ENCODE results near the gene GABARAP. TPM values are rescaled to one million over a fixed set of nuclear protein-coding genes. Genes with fewer than 3 reads are reported as not detected.

Gene GABARAP
- 129 and 140 TPM in 2 replicates for total RNA-seq (2022)
- percentile 62 among the genes with signal in this experiment for Bru-seq, nascent RNA
- BruChase-seq, experiment 1, labeled RNA remaining after a 2-hour chase: percentile 67 among the genes with signal in this experiment
- BruChase-seq, experiment 2, labeled RNA remaining after a 6-hour chase: percentile 85 among the genes with signal in this experiment
- long read RNA-seq, transcript GABARAP-201 (4 exons, 1,634 nt): major isoform, 119 of 130 reads
- long read RNA-seq, transcript GABARAP-204 (3 exons, 837 nt): minor isoform, 5 of 130 reads
- long read RNA-seq, partial matches to known transcripts: 0 of 130 reads
- long read RNA-seq, other reads (novel, unspliced or antisense): 4 of 130 reads

DNA sequence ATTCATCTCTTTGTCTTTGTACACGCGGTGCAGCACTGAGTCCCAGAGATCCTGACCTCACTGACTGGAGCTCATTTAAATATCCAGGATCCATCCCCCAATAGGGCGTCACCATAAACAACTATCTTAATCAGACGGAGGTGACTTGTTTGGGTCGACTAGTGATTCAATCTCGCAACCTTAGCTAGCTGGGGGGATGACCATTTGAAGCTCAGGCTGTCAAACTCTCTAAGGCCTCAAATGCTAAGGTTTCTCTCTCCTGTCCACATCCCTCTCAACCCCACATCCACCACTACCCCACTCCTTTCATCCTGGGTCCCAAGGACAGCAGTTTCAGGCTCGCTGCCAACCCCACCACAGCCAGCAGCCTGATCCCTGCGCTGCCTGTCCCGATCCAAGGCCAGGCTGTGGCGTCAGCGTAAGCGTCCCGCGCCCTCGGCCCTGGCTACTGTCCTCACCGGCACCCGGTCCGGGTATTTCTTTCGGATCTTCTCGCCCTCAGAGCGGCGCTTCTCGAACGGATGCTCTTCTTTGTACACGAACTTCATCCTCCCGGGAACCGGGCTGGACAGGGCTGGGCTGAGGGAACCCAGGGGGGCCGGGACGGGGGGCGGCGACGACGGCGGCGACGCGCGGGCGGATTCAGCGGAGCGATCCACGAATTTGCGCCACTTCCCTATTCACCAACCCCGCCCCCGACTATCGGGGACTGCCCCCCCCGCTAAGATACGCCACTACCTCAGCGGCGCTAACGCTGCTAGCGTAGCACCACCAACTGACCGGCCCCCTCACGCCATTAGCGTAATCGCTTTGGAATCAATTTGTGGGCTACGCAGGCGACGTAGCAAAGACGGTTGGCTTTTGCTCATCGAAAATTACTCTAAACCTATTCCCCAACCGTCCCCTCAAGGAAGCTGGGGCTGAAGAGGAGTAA, at the start of gene GABARAP:
Gene GABARAP, minus strand, starts transcription at position 667 of the 934 bp plus-strand sequence. Its CDS starts 119 bp downstream, at position 548.
- Mint-ChIP-seq H3K36me3 (ENCODE audit: insufficient read depth, unreplicated experiment) (peaks cover 62% of the 10 kb centered on the region), H3K4me3 (ENCODE audit: unreplicated experiment) (peak within 1 kb of the TSS; percentile 94)

DNA sequence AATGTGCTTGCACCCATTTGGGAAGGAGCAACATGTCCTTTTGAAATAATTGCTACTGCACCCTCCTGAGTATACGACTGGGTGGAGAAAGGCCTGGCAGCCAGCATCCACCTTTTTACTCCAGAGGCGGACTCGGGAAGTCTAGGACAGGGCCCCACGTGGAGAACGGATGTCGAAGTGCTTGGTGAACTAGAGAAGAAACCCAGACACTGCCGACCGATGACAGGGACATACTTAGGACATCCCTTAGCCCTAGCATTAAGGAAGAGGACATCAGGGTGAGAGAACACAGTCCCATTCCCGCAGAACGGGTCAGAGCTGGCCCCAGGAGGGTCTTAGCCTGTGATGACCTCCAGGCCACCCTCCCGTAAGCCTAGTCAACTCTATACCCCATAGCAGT, 48.4 kb upstream of the GABARAP start:
- Mint-ChIP-seq H3K27me3 (ENCODE audit: insufficient read depth, unreplicated experiment) (no peaks in the 10 kb centered on the region), H3K36me3 (ENCODE audit: insufficient read depth, unreplicated experiment) (no peaks in the 10 kb centered on the region), H3K27ac (ENCODE audit: unreplicated experiment) (no peak overlapping the region), H3K4me3 (ENCODE audit: unreplicated experiment) (no peak overlapping the region), H3K4me1 (ENCODE audit: low read depth, unreplicated experiment) (peaks cover 6% of the 10 kb centered on the region), H3K9me3 (ENCODE audit: unreplicated experiment) (no peaks in the 10 kb centered on the region)
- DNase-seq: no peak
- intact Hi-C loops (cut with micrococcal nuclease; ENCODE audit: unreplicated experiment): no loop called here
- Histone ChIP-seq H3K9me3 (no peaks in the 10 kb centered on the region), H3K4me1 (0 out of 2 replicates have a peak, but pooled peaks cover 8% of the 10 kb centered on the region), H3K27me3 (replicated peaks; ENCODE audit: control insufficient read depth, insufficient read depth, low read length) (no peaks in the 10 kb centered on the region), H3K36me3 (ENCODE audit: control insufficient read depth, insufficient read depth, low read length) (no peaks in the 10 kb centered on the region; the same call in 1 of the 2 replicates), H3K4me3 (ENCODE audit: low read depth, low read length) (no peak overlapping the region)
- ChIA-PET CTCF (no interaction called here), POLR2A (interaction anchor here (0.7 kb wide), 1 partner anchor 10 kb away, joined by 3 read pairs; the partner anchor contains the start of gene SLC2A4)
- no TSS peak for BruUV-seq (replicated peaks)
- TF ChIP-seq, protein P1, sequence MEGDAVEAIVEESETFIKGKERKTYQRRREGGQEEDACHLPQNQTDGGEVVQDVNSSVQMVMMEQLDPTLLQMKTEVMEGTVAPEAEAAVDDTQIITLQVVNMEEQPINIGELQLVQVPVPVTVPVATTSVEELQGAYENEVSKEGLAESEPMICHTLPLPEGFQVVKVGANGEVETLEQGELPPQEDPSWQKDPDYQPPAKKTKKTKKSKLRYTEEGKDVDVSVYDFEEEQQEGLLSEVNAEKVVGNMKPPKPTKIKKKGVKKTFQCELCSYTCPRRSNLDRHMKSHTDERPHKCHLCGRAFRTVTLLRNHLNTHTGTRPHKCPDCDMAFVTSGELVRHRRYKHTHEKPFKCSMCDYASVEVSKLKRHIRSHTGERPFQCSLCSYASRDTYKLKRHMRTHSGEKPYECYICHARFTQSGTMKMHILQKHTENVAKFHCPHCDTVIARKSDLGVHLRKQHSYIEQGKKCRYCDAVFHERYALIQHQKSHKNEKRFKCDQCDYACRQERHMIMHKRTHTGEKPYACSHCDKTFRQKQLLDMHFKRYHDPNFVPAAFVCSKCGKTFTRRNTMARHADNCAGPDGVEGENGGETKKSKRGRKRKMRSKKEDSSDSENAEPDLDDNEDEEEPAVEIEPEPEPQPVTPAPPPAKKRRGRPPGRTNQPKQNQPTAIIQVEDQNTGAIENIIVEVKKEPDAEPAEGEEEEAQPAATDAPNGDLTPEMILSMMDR (IDR thresholded peaks at IDR 0.05; ENCODE audit: insufficient read depth in 1 of 2, low read depth in 1 of 2, low read length in 1 of 2, severe bottlenecking in 1 of 2, unreplicated experiment in 1 of 2): no peak

More for the DNA sequence above, at the start of gene GABARAP:
- intact Hi-C loops (cut with micrococcal nuclease; ENCODE audit: unreplicated experiment): no loop called here
- TF ChIP-seq, protein P1 (IDR thresholded peaks at IDR 0.05; ENCODE audit: insufficient read depth in 1 of 2, low read depth in 1 of 2, low read length in 1 of 2, severe bottlenecking in 1 of 2, unreplicated experiment in 1 of 2): no peak
- H3K9me3 ChIP-seq: no peaks in the 10 kb centered on the region
- H3K27me3 ChIP-seq (replicated peaks; ENCODE audit: control insufficient read depth, insufficient read depth, low read length): no peaks in the 10 kb centered on the region
- CTCF ChIA-PET: interaction anchor here (0.8 to 1.3 kb wide), 3 partner anchors 10 to 28 kb away, joined by 3 to 5 read pairs (median 3); partner anchors contain the start of genes CTDNEP1 and ELP5
- DNase-seq: peak; percentile 78 to 79
- H3K4me1 ChIP-seq: peaks cover 6% of the 10 kb centered on the region; the same call in 1 of the 2 replicates
- Mint-ChIP-seq H3K27me3 (ENCODE audit: insufficient read depth, unreplicated experiment) (peaks cover 3% of the 10 kb centered on the region), H3K9me3 (ENCODE audit: unreplicated experiment) (no peaks in the 10 kb centered on the region), H3K4me1 (ENCODE audit: low read depth, unreplicated experiment) (peaks cover 17% of the 10 kb centered on the region), H3K27ac (ENCODE audit: unreplicated experiment) (peak within 1 kb of the TSS; percentile 96)
- no peaks in the 10 kb centered on the region for H3K36me3 ChIP-seq (ENCODE audit: control insufficient read depth, insufficient read depth, low read length)
- no TSS peak for BruUV-seq (replicated peaks)
- POLR2A ChIA-PET: interaction anchor here (0.6 to 1.0 kb wide), 2 partner anchors 10 to 14 kb away, joined by 3 read pairs; partner anchors contain the start of genes CTDNEP1 and ELP5
- H3K4me3 ChIP-seq (ENCODE audit: low read depth, low read length): peak within 1 kb of the TSS; percentile 84

DNA sequence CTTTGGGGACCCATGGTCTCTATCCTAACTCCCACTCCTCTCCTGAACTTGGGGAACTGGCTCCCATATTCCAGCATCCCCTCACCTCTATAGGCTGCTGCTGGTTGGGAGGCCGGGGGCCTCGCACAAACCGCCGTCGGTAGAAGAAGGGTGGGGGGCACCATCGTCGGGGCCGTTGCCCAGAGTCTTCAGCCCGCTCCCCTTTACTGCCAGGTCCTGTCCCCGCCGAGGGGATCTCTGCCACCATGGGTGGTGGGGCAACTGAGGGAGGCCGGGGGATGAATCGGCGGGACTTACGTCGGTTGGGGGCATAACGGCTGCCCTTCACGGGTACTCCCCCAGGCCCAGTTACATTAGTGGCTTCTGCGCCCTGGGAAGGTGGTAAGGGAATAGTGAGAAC, 47.9 kb upstream of the GABARAP start:
- no TSS peak for BruUV-seq (replicated peaks)
- H3K9me3 Mint-ChIP-seq (ENCODE audit: unreplicated experiment): no peaks in the 10 kb centered on the region
- peaks cover 6% of the 10 kb centered on the region for H3K4me1 Mint-ChIP-seq (ENCODE audit: low read depth, unreplicated experiment)
- POLR2A ChIA-PET: no interaction called here
- CTCF ChIA-PET: no interaction called here
- intact Hi-C loops (cut with micrococcal nuclease; ENCODE audit: unreplicated experiment): no loop called here
- 0 out of 2 replicates have a peak, but pooled peaks cover 3% of the 10 kb centered on the region for H3K4me1 ChIP-seq
- H3K27ac Mint-ChIP-seq (ENCODE audit: unreplicated experiment): no peak overlapping the region
- H3K36me3 ChIP-seq (ENCODE audit: control insufficient read depth, insufficient read depth, low read length): no peaks in the 10 kb centered on the region; the same call in 1 of the 2 replicates
- no peaks in the 10 kb centered on the region for H3K36me3 Mint-ChIP-seq (ENCODE audit: insufficient read depth, unreplicated experiment)
- DNase-seq: no peak
- no peak overlapping the region for H3K4me3 Mint-ChIP-seq (ENCODE audit: unreplicated experiment)
- H3K27me3 ChIP-seq (replicated peaks; ENCODE audit: control insufficient read depth, insufficient read depth, low read length): no peaks in the 10 kb centered on the region
- H3K4me3 ChIP-seq (ENCODE audit: low read depth, low read length): no peak overlapping the region
- H3K27me3 Mint-ChIP-seq (ENCODE audit: insufficient read depth, unreplicated experiment): no peaks in the 10 kb centered on the region
- TF ChIP-seq, protein P1 (IDR thresholded peaks at IDR 0.05; ENCODE audit: insufficient read depth in 1 of 2, low read depth in 1 of 2, low read length in 1 of 2, severe bottlenecking in 1 of 2, unreplicated experiment in 1 of 2): no peak
- no peaks in the 10 kb centered on the region for H3K9me3 ChIP-seq

All from Caco-2 (cell line).